Right lobe of liver (tissue), 4 donors: Measurements from ENCODE around the gene SPTB.

Experiments
- CTCF ChIP-seq, 4 donors: fragments of 200-600 bp in 3 of 4; fragments of 450-650 bp in 1 of 4; IDR thresholded peaks; one replicate each; pipeline versions ENCODE4 v1.5.1 to v1.8.0; 2016 to 2022; ENCODE audit warnings: antibody characterized with exemption in 4 of 4, mild to moderate bottlenecking in 2 of 4
- POLR2A ChIP-seq: fragments of 450-650 bp; IDR thresholded peaks from one replicate; pipeline ENCODE4 v1.6.1; 2017; ENCODE audit warnings: antibody characterized with exemption, mild to moderate bottlenecking
- donor health status: DM: no; HTN: no; CAD: no.
- donor health status: DM: no; HTN: no; CAD: no.
- donor health status: DM: no; HTN: yes; CAD: no.

DNA sequence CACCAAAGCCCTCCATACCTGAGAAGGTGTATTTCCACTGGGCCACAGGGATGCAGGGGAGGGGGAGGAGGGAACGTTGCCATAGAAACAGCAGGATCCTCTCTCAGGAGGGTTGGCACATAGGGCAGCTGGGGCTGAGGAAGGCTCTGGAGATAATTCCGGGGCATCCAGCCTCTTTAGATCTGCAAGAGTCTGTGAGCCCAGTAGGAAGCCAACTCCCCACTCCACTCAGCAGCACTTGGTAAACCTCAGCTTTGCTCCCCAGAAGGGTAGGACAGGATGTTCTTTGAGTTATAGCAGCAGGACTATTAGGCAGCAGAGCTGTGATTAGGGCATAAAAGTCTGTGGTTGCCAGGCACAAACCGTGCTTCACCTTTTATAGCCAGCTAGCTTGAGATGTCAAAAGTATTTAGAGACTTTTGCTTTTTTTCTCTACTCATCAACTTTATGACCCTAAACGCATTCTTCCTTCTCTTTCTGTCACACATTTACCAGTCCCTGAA, 183.3 kb downstream of the SPTB start:
- TF ChIP-seq CTCF (IDR thresholded peaks at IDR 0.05) (no peak), POLR2A (no peak)
